IPS-15b (cell line): ENCODE measurements around the gene GOLGB1.

Experiments
- H3K27me3 ChIP-seq: one replicate; pipeline ENCODE4 v1.6.1; 2013; ENCODE audit warnings: low read length; ENCODE audit not compliant: control insufficient read depth, insufficient read depth
- H3K36me3 ChIP-seq: one replicate; pipeline ENCODE4 v1.6.1; 2013; ENCODE audit warnings: low read length; ENCODE audit not compliant: control insufficient read depth, insufficient read depth
- H3K4me1 ChIP-seq: one replicate; pipeline ENCODE4 v1.6.1; 2013; ENCODE audit warnings: mild to moderate bottlenecking, low read length; ENCODE audit not compliant: control insufficient read depth, insufficient read depth
- H3K4me3 ChIP-seq: one replicate; pipeline ENCODE4 v1.5.1; 2013; ENCODE audit warnings: low read depth, low read length
- H3K9ac ChIP-seq: one replicate; pipeline ENCODE4 v1.6.1; 2013; ENCODE audit warnings: low read depth, mild to moderate bottlenecking, low read length
- H3K9me3 ChIP-seq: one replicate; pipeline ENCODE4 v1.6.1; 2013; ENCODE audit warnings: mild to moderate bottlenecking, low read length; ENCODE audit not compliant: control insufficient read depth, insufficient read depth

GOLGB1 gene

DNA sequence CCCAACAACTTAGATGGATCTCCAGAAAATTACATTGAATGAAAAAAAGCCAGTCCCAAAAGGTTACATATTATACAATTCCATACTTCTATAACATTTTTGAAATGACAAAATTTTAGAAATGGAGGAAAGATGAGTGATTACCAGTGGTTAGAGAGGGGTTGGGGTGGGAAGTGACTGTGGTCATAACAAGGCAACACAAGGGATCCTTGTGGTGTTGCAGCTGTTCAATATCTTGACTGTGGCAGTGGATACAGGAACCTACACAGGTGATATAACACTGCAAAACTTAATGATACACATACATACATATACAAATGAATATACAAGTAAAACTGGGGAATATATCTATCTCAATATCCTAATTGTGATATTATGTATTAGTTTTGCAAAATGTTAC is 9.6 kb downstream of the GOLGB1 start:
- no peaks in the 10 kb centered on the region for H3K27me3 ChIP-seq
- H3K4me3 ChIP-seq, result no peak overlapping the region

DNA sequence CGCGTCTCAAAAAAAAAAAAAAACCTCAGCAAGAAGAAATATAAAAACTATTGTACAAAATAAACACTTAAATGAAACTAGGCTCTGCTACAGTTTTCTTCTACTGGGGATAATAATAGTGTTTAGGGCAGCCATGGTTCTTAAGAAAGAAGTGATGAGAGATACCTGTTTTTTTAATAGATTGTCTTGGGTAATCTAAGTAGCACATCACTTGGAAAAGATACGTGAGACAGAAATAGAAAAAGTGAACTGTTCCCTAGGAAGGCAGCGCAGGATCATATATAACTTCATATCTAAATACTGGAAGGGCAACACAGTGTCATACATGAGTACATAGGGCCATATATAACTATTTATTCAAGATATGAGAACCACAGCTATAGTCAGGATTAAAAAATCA is 11.9 kb downstream of the GOLGB1 start:
- H3K4me3 ChIP-seq, result no peak overlapping the region
- no peaks in the 10 kb centered on the region for H3K9me3 ChIP-seq
- H3K36me3 ChIP-seq, result no peaks in the 10 kb centered on the region
- H3K27me3 ChIP-seq, result no peaks in the 10 kb centered on the region
- no peak overlapping the region for H3K9ac ChIP-seq
- no peaks in the 10 kb centered on the region for H3K4me1 ChIP-seq

More for the DNA sequence above, 9.6 kb downstream of the GOLGB1 start:
- no peaks in the 10 kb centered on the region for H3K36me3 ChIP-seq
- H3K9me3 ChIP-seq, result no peaks in the 10 kb centered on the region
- no peaks in the 10 kb centered on the region for H3K4me1 ChIP-seq
- H3K9ac ChIP-seq, result no peak overlapping the region

DNA sequence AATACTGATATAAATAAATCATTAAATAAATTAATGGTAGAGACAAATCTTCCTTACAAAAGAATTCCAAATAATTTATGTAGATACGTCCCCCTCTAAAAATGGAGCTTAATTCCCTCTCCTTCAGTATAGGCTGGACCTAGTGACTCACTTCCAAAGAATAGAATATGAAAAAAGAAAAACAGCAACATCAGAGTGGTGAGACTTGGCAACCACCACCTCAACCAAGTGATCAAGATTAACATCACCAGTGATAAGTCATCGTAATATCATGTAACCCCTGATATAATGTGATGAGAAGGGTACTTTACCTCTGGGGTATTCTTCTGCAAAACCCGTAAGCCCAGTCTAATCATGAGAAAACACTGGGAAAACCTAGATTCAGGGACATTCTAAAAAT is 13.4 kb downstream of the GOLGB1 start:
- H3K36me3 ChIP-seq, result no peaks in the 10 kb centered on the region
- H3K4me1 ChIP-seq, result no peaks in the 10 kb centered on the region
- H3K4me3 ChIP-seq, result no peak overlapping the region
- H3K9me3 ChIP-seq, result no peaks in the 10 kb centered on the region
- H3K27me3 ChIP-seq, result no peaks in the 10 kb centered on the region
- H3K9ac ChIP-seq, result no peak overlapping the region

DNA sequence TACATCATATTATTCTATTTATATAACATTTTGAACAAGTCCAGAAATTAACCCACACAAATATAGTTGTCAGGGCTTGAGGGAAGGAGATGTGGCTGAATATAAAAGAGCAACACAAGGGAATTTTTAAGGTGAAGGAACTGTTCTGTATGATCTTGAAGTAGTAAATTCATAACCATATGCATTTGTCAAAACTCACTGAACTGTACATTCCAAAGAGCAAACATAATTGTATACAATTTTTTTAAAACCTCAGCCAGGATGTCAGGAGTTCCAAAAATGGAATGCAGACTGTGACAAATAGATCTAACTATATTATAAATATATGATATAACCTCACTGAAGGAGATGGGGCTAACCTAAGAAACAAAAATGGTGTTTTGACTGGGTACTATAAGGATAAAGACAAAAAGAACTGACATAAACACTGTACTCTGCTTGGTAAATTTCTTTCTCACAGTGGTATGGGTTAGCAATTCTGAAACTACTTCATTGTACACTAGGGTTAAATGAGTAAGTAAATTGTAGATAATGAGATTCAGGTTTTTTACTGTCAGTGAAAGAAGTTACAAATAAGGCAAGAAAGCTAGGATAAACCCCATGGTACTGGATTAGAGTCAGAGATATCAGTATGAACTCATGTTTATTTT is 14.4 kb downstream of the GOLGB1 start:
- Histone ChIP-seq H3K4me1 (no peaks in the 10 kb centered on the region), H3K27me3 (no peaks in the 10 kb centered on the region), H3K4me3 (no peak overlapping the region), H3K9ac (no peak overlapping the region), H3K36me3 (no peaks in the 10 kb centered on the region), H3K9me3 (no peaks in the 10 kb centered on the region)

DNA sequence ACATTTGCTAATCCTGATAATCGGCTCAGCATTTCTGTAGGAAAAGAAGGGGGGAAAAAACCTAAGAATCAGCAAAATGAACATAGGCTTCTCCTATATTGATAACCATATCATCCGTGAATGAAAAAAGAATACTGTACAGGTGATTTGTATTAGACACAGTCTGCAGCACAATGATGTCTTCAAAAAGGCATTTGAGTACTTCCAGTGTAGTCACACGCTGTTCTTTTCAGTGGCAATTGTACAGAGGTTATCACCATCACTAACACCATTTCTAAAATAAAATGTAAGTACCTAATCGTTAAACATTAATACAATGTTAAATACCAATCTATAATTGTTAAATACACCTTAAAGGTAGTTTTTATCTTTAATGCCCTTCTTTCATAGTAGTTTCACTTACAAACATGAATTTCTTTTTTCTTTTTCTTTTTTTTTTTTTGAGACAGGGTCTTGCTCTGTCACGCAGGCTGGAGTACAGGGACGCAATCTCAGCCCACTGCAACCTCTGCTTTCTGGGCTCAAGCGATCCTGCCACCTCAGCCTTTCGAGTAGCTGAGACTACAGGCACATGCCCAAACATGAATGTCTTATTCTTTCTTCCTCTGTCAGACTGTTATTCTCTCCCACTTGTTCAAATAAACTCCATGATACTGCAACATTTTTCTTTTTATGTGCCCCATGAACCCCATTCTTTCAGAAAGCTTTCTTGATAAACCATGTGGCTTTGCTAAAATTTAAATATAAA is 18.4 kb downstream of the GOLGB1 start:
- Histone ChIP-seq H3K9ac (no peak overlapping the region), H3K4me1 (no peaks in the 10 kb centered on the region), H3K36me3 (no peaks in the 10 kb centered on the region), H3K27me3 (no peaks in the 10 kb centered on the region), H3K4me3 (no peak overlapping the region), H3K9me3 (no peaks in the 10 kb centered on the region)

DNA sequence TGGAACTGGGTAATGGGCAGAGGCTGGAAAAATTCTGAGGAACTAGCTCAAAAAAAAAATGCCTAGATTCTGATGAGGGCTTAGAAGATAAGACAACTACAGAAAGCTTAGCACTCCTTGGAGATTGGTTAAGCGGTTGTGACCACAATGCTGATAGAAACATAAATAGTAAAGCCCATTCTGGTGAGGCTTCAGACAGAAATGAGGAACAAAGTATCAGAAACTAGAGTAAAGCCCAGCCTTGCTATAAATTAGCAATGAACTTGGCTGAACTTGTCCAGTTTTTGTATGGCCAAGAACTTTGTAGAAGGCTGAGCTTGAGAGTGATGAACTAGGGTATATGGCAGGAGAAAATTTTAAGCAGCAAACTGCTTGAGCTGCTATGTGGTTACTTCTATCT is 25.4 kb downstream of the GOLGB1 start:
- H3K27me3 ChIP-seq, result no peaks in the 10 kb centered on the region
- no peaks in the 10 kb centered on the region for H3K4me1 ChIP-seq
- H3K4me3 ChIP-seq, result no peak overlapping the region
- no peak overlapping the region for H3K9ac ChIP-seq
- peaks cover 14% of the 10 kb centered on the region for H3K36me3 ChIP-seq
- H3K9me3 ChIP-seq, result no peaks in the 10 kb centered on the region

DNA sequence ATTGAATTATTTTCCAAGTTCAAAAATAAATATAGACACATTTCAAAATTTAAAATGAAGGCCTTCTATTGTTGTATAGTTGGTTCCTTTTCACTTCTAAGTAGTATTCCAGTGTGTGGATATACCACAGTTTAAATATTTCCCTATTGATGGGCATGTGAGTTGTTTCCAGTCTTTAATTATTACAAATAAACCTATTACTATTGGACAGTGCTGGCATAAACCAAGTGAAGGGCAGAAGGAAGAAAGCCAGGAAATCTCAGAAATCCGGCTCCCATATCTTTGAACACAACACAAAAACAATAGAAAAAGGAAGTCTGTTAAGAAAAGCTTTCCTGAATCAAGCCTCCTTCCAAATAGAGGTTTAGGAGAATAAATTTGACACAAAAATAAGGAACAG is 26.1 kb downstream of the GOLGB1 start:
- H3K36me3 ChIP-seq, result peaks cover 14% of the 10 kb centered on the region
- H3K4me3 ChIP-seq, result no peak overlapping the region
- H3K9me3 ChIP-seq, result no peaks in the 10 kb centered on the region
- H3K27me3 ChIP-seq, result no peaks in the 10 kb centered on the region
- H3K4me1 ChIP-seq, result no peaks in the 10 kb centered on the region
- H3K9ac ChIP-seq, result no peak overlapping the region

DNA sequence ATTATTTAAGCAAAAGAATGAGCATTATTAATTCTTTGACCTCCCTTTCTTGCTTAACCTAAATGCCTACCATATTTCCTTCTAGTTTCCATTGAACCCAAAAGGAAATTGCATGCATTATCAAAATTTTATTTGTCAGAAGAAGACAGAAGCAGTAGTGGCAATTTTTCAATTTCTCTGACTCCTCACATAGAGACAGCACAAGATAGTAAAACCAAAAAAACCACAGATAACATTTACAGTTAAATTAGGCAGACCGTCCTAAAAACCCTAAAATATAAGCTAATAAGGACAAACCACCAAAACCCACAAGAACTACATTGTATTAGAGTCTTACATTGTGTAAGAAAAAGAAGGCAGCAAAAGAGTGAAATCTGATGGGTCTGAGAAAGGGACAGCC is 27.1 kb downstream of the GOLGB1 start:
- Histone ChIP-seq H3K36me3 (peaks cover 19% of the 10 kb centered on the region), H3K27me3 (no peaks in the 10 kb centered on the region), H3K9me3 (no peaks in the 10 kb centered on the region), H3K4me1 (no peaks in the 10 kb centered on the region), H3K9ac (no peak overlapping the region), H3K4me3 (no peak overlapping the region)

DNA sequence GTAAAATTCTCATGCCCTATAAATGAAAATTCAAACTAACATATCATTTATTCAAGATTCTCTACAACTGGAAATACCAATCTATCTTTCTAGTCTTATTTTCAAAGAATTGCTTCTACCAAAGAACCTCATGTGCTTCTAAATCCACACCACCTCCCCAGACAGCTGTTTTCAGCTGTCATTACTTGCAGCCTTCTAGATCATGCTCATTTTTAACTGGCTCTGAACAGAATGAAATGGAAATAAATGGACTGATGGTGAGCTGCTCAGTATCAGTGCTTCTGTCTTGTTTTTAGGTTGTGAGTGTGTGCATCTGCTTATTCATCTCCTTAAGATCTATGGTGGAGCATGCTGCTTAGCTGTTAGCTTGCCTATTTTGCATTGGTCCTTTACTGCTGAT is 29.4 kb downstream of the GOLGB1 start:
- Histone ChIP-seq H3K27me3 (no peaks in the 10 kb centered on the region), H3K36me3 (peaks cover 20% of the 10 kb centered on the region), H3K9me3 (no peaks in the 10 kb centered on the region), H3K4me3 (no peak overlapping the region), H3K9ac (no peak overlapping the region), H3K4me1 (no peaks in the 10 kb centered on the region)

DNA sequence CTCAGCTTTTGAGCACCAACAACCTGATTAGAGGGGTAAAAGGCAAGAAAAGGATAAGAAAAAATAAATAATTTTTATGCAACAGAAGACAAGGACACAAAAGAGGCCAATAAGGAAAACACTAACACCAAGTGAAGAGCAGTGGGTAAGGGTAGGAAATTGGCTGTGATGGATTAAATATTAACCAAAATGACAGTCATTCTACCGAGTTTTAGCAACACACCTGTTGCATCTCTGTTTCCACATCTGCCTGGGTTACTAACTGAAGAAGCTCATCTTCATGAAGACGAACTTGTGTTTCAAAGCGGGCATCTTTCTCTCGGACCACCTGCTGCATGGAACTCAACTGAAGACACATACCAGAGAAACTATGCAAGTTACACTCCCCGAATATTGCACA is 30.1 kb downstream of the GOLGB1 start:
- H3K4me1 ChIP-seq, result no peaks in the 10 kb centered on the region
- no peaks in the 10 kb centered on the region for H3K9me3 ChIP-seq
- no peak overlapping the region for H3K4me3 ChIP-seq
- no peaks in the 10 kb centered on the region for H3K27me3 ChIP-seq
- peaks cover 14% of the 10 kb centered on the region for H3K36me3 ChIP-seq
- H3K9ac ChIP-seq, result no peak overlapping the region

DNA sequence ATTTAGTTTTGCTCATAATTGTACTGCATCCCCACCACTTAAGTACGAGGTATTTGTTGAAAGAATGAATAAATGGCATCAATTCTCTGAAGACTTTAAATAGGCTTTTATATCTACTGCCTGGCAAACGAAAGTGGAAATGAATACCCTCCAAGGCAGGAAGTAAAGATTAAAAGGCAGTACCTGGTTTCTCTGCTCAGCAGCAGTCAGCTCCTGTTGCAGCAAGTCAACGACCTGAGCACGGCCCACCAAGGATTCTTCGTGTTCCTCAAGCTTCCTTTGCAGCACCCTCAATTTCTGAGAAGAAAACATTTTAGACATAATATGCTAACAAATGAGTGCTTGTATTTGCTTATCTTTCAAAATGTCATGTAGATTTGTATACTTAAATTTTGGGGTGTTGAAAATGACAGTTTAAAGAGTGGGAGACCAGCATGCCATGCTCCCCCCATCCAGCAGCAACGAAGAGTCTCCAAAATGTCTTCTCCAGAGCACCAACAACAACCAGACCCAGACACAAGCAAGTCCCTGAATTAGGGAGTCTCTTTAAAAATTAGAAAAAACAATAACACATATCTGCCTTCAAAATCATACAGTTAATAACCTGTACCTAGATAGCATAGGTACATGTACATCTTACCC is 31.2 kb downstream of the GOLGB1 start:
- H3K36me3 ChIP-seq, result peaks cover 14% of the 10 kb centered on the region
- no peak overlapping the region for H3K4me3 ChIP-seq
- no peaks in the 10 kb centered on the region for H3K9me3 ChIP-seq
- no peaks in the 10 kb centered on the region for H3K4me1 ChIP-seq
- no peaks in the 10 kb centered on the region for H3K27me3 ChIP-seq
- H3K9ac ChIP-seq, result no peak overlapping the region

DNA sequence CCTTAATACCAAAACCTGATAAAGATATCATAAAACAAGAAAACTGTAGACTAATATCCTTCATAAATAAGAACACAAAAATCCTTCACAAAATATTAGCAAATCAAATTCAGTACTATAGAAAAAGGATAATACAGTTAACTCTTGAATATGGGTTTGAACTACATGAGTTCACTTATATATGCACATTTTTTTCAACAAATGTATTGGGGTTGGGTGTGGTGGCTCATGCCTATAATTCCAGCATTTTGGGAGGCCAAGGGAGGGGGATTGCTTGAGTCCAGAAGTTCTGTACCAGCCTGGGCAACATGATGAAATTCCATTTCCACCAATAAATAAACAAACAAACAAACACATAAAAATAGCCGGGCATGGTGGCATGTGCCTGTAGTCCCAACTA is 39.2 kb downstream of the GOLGB1 start:
- no peak overlapping the region for H3K9ac ChIP-seq
- H3K4me1 ChIP-seq, result no peaks in the 10 kb centered on the region
- no peaks in the 10 kb centered on the region for H3K27me3 ChIP-seq
- H3K4me3 ChIP-seq, result no peak overlapping the region
- no peaks in the 10 kb centered on the region for H3K36me3 ChIP-seq
- H3K9me3 ChIP-seq, result no peaks in the 10 kb centered on the region
